ENCODE results near the gene COQ2.

DNA sequence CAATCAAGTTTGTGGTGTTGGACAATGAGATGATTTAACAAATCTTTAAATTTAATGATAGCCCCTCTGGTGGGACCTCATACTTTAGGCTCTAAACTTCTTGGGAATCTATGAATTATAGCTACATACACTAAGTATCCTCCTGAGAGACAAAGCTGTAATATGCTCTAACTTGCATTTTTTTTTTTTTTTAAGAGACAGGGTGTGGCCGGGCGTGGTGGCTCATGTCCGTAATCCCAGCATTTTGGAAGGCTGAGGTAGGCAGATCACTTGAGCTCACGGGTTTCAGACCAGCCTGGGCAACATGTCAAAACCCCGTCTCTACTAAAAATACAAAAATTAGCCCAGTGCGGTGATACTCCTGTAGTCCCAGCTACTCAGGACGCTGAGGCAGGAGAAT lies 23.3 kb upstream of the COQ2 start:
- TF ChIP-seq CTCF (IDR thresholded peaks at IDR 0.05) (no peak), POLR2A (IDR thresholded peaks at IDR 0.05) (no peak)
